ENCODE data around the gene NEK7. TPM values are rescaled to one million over a fixed set of nuclear protein-coding genes. Genes with fewer than 3 reads are reported as not detected.

Gene NEK7
- total RNA-seq = 10 to 100 TPM; 44.6 to 45.8 TPM

DNA sequence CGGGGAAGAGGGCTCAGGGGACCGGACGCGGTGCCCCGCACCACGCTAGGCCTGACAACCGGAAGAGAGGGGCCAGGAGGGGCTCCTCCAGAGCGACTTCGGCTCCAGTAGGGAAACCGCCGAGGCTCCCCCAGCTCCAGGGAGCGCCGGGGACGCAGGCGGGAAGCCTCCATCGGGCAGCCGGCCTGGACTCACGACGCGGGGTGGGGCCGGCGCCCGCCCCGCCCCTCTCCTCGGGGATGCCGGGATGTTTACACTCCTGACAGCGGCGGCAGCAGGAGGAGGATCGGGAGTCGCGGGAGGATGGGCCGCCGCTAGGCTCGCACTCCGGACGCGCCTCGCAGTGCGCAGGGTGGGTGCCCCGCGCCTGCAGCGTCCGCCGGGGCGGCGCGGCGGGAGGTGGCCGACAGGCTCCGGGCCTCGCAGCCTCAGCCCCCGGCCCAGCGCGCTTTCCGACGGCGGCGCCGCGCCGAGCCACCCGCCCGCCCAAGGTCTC, at the start of gene NEK7:
TSS of gene NEK7 (plus strand) at position 254 of the 496 bp plus-strand sequence. CDS start 75,583 bp downstream, outside the sequence.

Other genes with a start within 250 kb of the NEK7 start
- gene LHX9, start 239.6 kb upstream of the NEK7 start, total RNA-seq = not detected